Measurements from ENCODE around the gene ZNF880. TPM values are rescaled to one million over a fixed set of nuclear protein-coding genes. Genes with fewer than 3 reads are reported as not detected.
A peak's percentile ranks its signal among the peaks of the same experiment; 100 is the strongest.

Gene ZNF880
- total RNA-seq, 1 experiment from 2014 or later = 6.7 TPM

GRCh38 chr19:52345162-52345561 is 24.6 kb upstream of the ZNF880 start:
- no peaks in the 10 kb centered on the region for H3K36me3 Mint-ChIP-seq (ENCODE audit: insufficient read depth, unreplicated experiment)
- no TSS peak for BruUV-seq (replicated peaks)
- intact Hi-C loops (cut with micrococcal nuclease) = no loop called here
- H3K9me3 Mint-ChIP-seq (ENCODE audit: unreplicated experiment) = peaks cover 34% of the 10 kb centered on the region
- ChIA-PET CTCF (interaction anchor here (0.6 to 1.5 kb wide), 2 partner anchors 405 to 905 kb away, joined by 3 to 4 read pairs; no protein-coding TSS in a partner anchor), POLR2A (no interaction called here)
- DNase-seq (ENCODE audit: unreplicated experiment) = no peak
- H3K4me3 Mint-ChIP-seq (ENCODE audit: unreplicated experiment) = no peak overlapping the region
- H3K4me1 Mint-ChIP-seq (ENCODE audit: insufficient read depth, unreplicated experiment) = no peaks in the 10 kb centered on the region
- TF ChIP-seq CTCF (IDR thresholded peaks at IDR 0.05; ENCODE audit: unreplicated experiment) = no peak
- H3K27ac Mint-ChIP-seq (ENCODE audit: low read depth, unreplicated experiment) = no peak overlapping the region
- no peaks in the 10 kb centered on the region for H3K27me3 Mint-ChIP-seq (ENCODE audit: insufficient read depth, unreplicated experiment)

- POLR2A ChIA-PET = no interaction called here
These were observed 18.2 kb upstream of the ZNF880 start for GRCh38 chr19:52351512-52351911.

GRCh38 chr19:52366414-52366824 is 3.3 kb upstream of the ZNF880 start:
- CTCF ChIA-PET = no interaction called here
- TF ChIP-seq CTCF (IDR thresholded peaks at IDR 0.05; ENCODE audit: unreplicated experiment) = no peak
- Mint-ChIP-seq H3K9me3 (ENCODE audit: unreplicated experiment) (peaks cover 16% of the 10 kb centered on the region), H3K4me3 (ENCODE audit: unreplicated experiment) (no peak overlapping the region), H3K36me3 (ENCODE audit: insufficient read depth, unreplicated experiment) (no peaks in the 10 kb centered on the region), H3K4me1 (ENCODE audit: insufficient read depth, unreplicated experiment) (no peaks in the 10 kb centered on the region), H3K27me3 (ENCODE audit: insufficient read depth, unreplicated experiment) (no peaks in the 10 kb centered on the region), H3K27ac (ENCODE audit: low read depth, unreplicated experiment) (no peak overlapping the region)
- no peak for DNase-seq (ENCODE audit: unreplicated experiment)
- intact Hi-C loops (cut with micrococcal nuclease) = no loop called here
- no TSS peak for BruUV-seq (replicated peaks)
- POLR2A ChIA-PET = no interaction called here

More at GRCh38 chr19:52351512-52351911, 18.2 kb upstream of the ZNF880 start:
- CTCF ChIA-PET = no interaction called here
- H3K4me1 Mint-ChIP-seq (ENCODE audit: insufficient read depth, unreplicated experiment) = no peaks in the 10 kb centered on the region
- H3K9me3 Mint-ChIP-seq (ENCODE audit: unreplicated experiment) = peaks cover 27% of the 10 kb centered on the region
- BruUV-seq (replicated peaks) = no TSS peak
- H3K4me3 Mint-ChIP-seq (ENCODE audit: unreplicated experiment) = no peak overlapping the region
- H3K27me3 Mint-ChIP-seq (ENCODE audit: insufficient read depth, unreplicated experiment) = no peaks in the 10 kb centered on the region
- intact Hi-C loops (cut with micrococcal nuclease) = no loop called here
- no peak for TF ChIP-seq CTCF (IDR thresholded peaks at IDR 0.05; ENCODE audit: unreplicated experiment)
- DNase-seq (ENCODE audit: unreplicated experiment) = no peak
- no peaks in the 10 kb centered on the region for H3K36me3 Mint-ChIP-seq (ENCODE audit: insufficient read depth, unreplicated experiment)
- H3K27ac Mint-ChIP-seq (ENCODE audit: low read depth, unreplicated experiment) = no peak overlapping the region

GRCh38 chr19:52370341-52370710 is 603 bp downstream of the ZNF880 start:
- ChIA-PET POLR2A (no interaction called here), CTCF (interaction anchor here (0.6 kb wide), 1 partner anchor 478 kb away, joined by 4 read pairs; no protein-coding TSS in a partner anchor)
- intact Hi-C loops (cut with micrococcal nuclease) = no loop called here
- Mint-ChIP-seq H3K4me3 (ENCODE audit: unreplicated experiment) (peak overlapping the region; percentile 80), H3K9me3 (ENCODE audit: unreplicated experiment) (peaks cover 8% of the 10 kb centered on the region), H3K27ac (ENCODE audit: low read depth, unreplicated experiment) (peak overlapping the region; percentile 86), H3K27me3 (ENCODE audit: insufficient read depth, unreplicated experiment) (no peaks in the 10 kb centered on the region), H3K36me3 (ENCODE audit: insufficient read depth, unreplicated experiment) (peaks cover 17% of the 10 kb centered on the region), H3K4me1 (ENCODE audit: insufficient read depth, unreplicated experiment) (no peaks in the 10 kb centered on the region)
- DNase-seq (ENCODE audit: unreplicated experiment) = no peak
- BruUV-seq (replicated peaks) = no TSS peak
- no peak for TF ChIP-seq CTCF (IDR thresholded peaks at IDR 0.05; ENCODE audit: unreplicated experiment)
